Measurements from ENCODE around the gene YEATS2.
A peak's percentile ranks its signal among the peaks of the same experiment; 100 is the strongest.

YEATS2 gene

GRCh38 chr3:183826448-183827250 is 129.1 kb downstream of the YEATS2 start:
- no peaks in the 10 kb centered on the region for H3K27me3 ChIP-seq (ENCODE audit: control insufficient read depth in 5 of 5, insufficient read depth in 4 of 5, low read length in 5 of 5)

DNA sequence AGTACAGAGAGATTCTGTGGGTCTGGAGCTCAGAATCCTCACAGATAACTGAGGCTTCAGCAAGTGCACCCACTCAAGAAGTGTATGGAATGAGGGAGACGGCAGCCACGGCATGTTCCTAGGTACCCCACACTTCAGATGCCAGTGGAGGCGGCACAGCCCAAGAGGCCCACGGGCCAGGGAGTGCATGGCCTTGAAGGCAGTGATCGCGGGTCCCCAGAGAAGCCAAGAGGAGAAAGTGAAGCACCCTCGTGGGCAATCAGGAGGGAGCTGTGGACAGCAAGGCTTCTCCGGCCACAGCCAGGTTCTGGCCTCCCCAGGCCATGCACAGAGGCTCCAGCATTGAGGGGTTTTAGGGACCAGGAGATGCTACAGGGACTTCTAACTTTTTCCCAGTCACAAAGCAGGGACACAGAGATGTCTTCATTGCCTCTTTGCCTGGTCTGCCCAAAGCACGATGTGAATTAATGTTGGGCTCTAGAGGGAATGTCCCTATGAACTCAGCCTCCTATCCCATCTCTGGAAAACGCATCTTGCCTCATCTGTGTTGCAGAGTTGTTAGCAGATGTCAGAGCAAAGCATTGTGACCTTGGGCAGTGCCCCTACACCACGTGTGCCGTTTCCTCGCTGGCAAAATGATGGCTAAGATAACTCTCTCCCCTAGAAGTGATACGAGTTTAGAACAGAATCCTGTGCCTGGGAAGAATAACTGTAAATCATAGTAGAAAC is 130.4 kb downstream of the YEATS2 start:
- H3K36me3 ChIP-seq (ENCODE audit: control insufficient read depth in 5 of 5, insufficient read depth in 5 of 5, low read length in 5 of 5) = peaks cover 8 to 41% (median 36%) of the 10 kb centered on the region in 5 donors
- no peak overlapping the region for H3K4me3 ChIP-seq (ENCODE audit: low read depth in 1 of 5, low read length in 5 of 5)
- no peaks in the 10 kb centered on the region for H3K27me3 ChIP-seq (ENCODE audit: control insufficient read depth in 5 of 5, insufficient read depth in 4 of 5, low read length in 5 of 5)
- H3K27ac ChIP-seq (ENCODE audit: low read depth, low read length) = no peak overlapping the region
- peaks cover 0 to 19% (median 13%) of the 10 kb centered on the region in 5 donors for H3K4me1 ChIP-seq (ENCODE audit: control insufficient read depth in 5 of 5, insufficient read depth in 5 of 5, low read length in 5 of 5)
- no peak overlapping the region for H3K9ac ChIP-seq (ENCODE audit: low read length in 5 of 5)
- no peaks in the 10 kb centered on the region for H3K9me3 ChIP-seq (ENCODE audit: control insufficient read depth in 5 of 5, low read length in 5 of 5)

More at GRCh38 chr3:183826448-183827250, 129.1 kb downstream of the YEATS2 start:
- H3K4me3 ChIP-seq (ENCODE audit: low read depth in 1 of 5, low read length in 5 of 5) = no peak overlapping the region
- H3K9me3 ChIP-seq (ENCODE audit: control insufficient read depth in 5 of 5, low read length in 5 of 5) = no peaks in the 10 kb centered on the region
- H3K27ac ChIP-seq (ENCODE audit: low read depth, low read length) = no peak overlapping the region
- H3K9ac ChIP-seq (ENCODE audit: low read length in 5 of 5) = no peak overlapping the region
- H3K4me1 ChIP-seq (ENCODE audit: control insufficient read depth in 5 of 5, insufficient read depth in 5 of 5, low read length in 5 of 5) = peaks cover 0 to 19% (median 13%) of the 10 kb centered on the region in 5 donors
- H3K36me3 ChIP-seq (ENCODE audit: control insufficient read depth in 5 of 5, insufficient read depth in 5 of 5, low read length in 5 of 5) = peaks cover 7 to 35% (median 30%) of the 10 kb centered on the region in 5 donors

- Histone ChIP-seq H3K27ac (ENCODE audit: low read depth, low read length) (no peak overlapping the region), H3K9me3 (ENCODE audit: control insufficient read depth in 5 of 5, low read length in 5 of 5) (no peaks in the 10 kb centered on the region), H3K4me1 (ENCODE audit: control insufficient read depth in 5 of 5, insufficient read depth in 5 of 5, low read length in 5 of 5) (peaks cover 0 to 19% (median 13%) of the 10 kb centered on the region in 5 donors), H3K4me3 (ENCODE audit: low read depth in 1 of 5, low read length in 5 of 5) (no peak overlapping the region), H3K9ac (ENCODE audit: low read length in 5 of 5) (no peak overlapping the region), H3K27me3 (ENCODE audit: control insufficient read depth in 5 of 5, insufficient read depth in 4 of 5, low read length in 5 of 5) (no peaks in the 10 kb centered on the region), H3K36me3 (ENCODE audit: control insufficient read depth in 5 of 5, insufficient read depth in 5 of 5, low read length in 5 of 5) (peaks cover 8 to 46% (median 41%) of the 10 kb centered on the region in 5 donors)
These were observed 130.9 kb downstream of the YEATS2 start for GRCh38 chr3:183828538-183828870.

DNA sequence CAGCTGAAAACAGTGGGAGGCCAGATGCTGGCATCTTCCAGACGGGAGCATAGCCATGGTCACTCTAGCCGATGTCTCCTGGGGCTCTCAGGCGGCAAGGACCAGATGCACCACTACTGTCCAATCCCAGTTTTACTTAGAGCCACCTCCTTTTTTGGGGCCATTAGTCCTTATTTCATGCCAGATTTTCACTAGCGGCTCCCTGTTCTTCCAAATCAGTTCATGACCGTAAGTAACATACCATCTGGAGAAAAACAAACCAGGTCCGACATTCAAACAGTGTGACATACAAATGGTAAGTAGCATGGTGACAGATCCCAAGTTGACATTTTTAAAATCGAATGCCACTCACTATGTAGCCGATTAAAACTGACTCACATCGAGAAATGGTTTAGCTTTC is 131.9 kb downstream of the YEATS2 start:
- Histone ChIP-seq H3K36me3 (ENCODE audit: control insufficient read depth in 5 of 5, insufficient read depth in 5 of 5, low read length in 5 of 5) (peaks cover 8 to 56% (median 51%) of the 10 kb centered on the region in 5 donors), H3K4me3 (ENCODE audit: low read depth in 1 of 5, low read length in 5 of 5) (no peak overlapping the region), H3K9ac (ENCODE audit: low read length in 5 of 5) (no peak overlapping the region), H3K27me3 (ENCODE audit: control insufficient read depth in 5 of 5, insufficient read depth in 4 of 5, low read length in 5 of 5) (no peaks in the 10 kb centered on the region), H3K4me1 (ENCODE audit: control insufficient read depth in 5 of 5, insufficient read depth in 5 of 5, low read length in 5 of 5) (peaks cover 0 to 13% (median 11%) of the 10 kb centered on the region in 5 donors), H3K9me3 (ENCODE audit: control insufficient read depth in 5 of 5, low read length in 5 of 5) (no peaks in the 10 kb centered on the region), H3K27ac (ENCODE audit: low read depth, low read length) (no peak overlapping the region)

- Histone ChIP-seq H3K4me3 (ENCODE audit: low read depth in 1 of 5, low read length in 5 of 5) (no peak overlapping the region), H3K9ac (ENCODE audit: low read length in 5 of 5) (no peak overlapping the region), H3K9me3 (ENCODE audit: control insufficient read depth in 5 of 5, low read length in 5 of 5) (no peaks in the 10 kb centered on the region), H3K27ac (ENCODE audit: low read depth, low read length) (no peak overlapping the region), H3K4me1 (ENCODE audit: control insufficient read depth in 5 of 5, insufficient read depth in 5 of 5, low read length in 5 of 5) (peaks cover 0 to 6% (median 5%) of the 10 kb centered on the region in 5 donors), H3K36me3 (ENCODE audit: control insufficient read depth in 5 of 5, insufficient read depth in 5 of 5, low read length in 5 of 5) (peaks cover 8 to 57% (median 51%) of the 10 kb centered on the region in 5 donors), H3K27me3 (ENCODE audit: control insufficient read depth in 5 of 5, insufficient read depth in 4 of 5, low read length in 5 of 5) (no peaks in the 10 kb centered on the region)
These were observed 132.6 kb downstream of the YEATS2 start for GRCh38 chr3:183830187-183830586.

DNA sequence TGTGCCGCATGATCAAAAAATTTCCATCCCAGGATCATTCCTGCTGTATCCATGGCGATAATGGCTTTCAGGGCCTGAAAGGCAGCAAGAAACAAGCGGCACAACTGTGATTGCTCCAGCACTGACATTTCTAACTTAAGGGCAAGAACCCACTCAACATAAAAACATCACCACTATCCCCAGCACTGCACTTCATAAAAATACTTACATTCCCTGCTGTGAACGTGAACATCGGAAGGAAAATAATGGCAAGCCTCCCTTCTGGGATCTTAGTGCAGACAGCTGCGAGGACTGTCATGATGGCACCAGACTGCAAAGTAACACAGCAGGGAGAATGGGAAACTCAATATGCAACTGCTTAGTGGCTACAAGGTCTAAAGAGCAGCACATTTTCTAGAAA is 135.9 kb downstream of the YEATS2 start:
- Histone ChIP-seq H3K9me3 (ENCODE audit: control insufficient read depth in 5 of 5, low read length in 5 of 5) (no peaks in the 10 kb centered on the region), H3K27ac (ENCODE audit: low read depth, low read length) (no peak overlapping the region), H3K36me3 (ENCODE audit: control insufficient read depth in 5 of 5, insufficient read depth in 5 of 5, low read length in 5 of 5) (peaks cover 15 to 76% (median 53%) of the 10 kb centered on the region in 5 donors), H3K9ac (ENCODE audit: low read length in 5 of 5) (no peak overlapping the region), H3K4me3 (ENCODE audit: low read depth in 1 of 5, low read length in 5 of 5) (no peak overlapping the region), H3K4me1 (ENCODE audit: control insufficient read depth in 5 of 5, insufficient read depth in 5 of 5, low read length in 5 of 5) (no peaks in the 10 kb centered on the region), H3K27me3 (ENCODE audit: control insufficient read depth in 5 of 5, insufficient read depth in 4 of 5, low read length in 5 of 5) (no peaks in the 10 kb centered on the region)

- Histone ChIP-seq H3K4me3 (ENCODE audit: low read depth in 1 of 5, low read length in 5 of 5) (no peak overlapping the region), H3K27ac (ENCODE audit: low read depth, low read length) (no peak overlapping the region), H3K9me3 (ENCODE audit: control insufficient read depth in 5 of 5, low read length in 5 of 5) (no peaks in the 10 kb centered on the region), H3K36me3 (ENCODE audit: control insufficient read depth in 5 of 5, insufficient read depth in 5 of 5, low read length in 5 of 5) (peaks cover 31 to 88% (median 67%) of the 10 kb centered on the region in 5 donors), H3K4me1 (ENCODE audit: control insufficient read depth in 5 of 5, insufficient read depth in 5 of 5, low read length in 5 of 5) (no peaks in the 10 kb centered on the region), H3K9ac (ENCODE audit: low read length in 5 of 5) (no peak overlapping the region), H3K27me3 (ENCODE audit: control insufficient read depth in 5 of 5, insufficient read depth in 4 of 5, low read length in 5 of 5) (no peaks in the 10 kb centered on the region)
These were observed 139.8 kb downstream of the YEATS2 start for GRCh38 chr3:183837390-183837789.

DNA sequence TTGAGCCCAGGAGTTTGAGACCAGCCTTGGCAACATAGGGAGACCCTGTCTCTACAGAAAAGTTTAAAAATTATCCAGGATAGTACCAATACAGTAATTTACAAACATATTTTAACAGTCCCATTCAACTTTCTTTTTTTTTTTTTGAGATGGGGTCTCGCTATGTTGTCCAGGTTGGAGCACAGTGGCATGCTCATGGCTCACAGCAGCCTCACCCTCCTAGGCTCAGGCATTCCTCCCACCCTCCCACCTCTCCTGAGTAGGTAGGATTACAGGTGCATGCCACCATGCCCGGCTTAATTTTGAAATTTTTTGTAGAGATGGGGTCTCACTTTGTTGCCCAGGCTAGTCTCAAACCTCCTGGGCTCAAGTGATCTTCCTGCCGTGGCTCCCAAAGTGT is 140.3 kb downstream of the YEATS2 start:
- Histone ChIP-seq H3K4me1 (ENCODE audit: control insufficient read depth in 5 of 5, insufficient read depth in 5 of 5, low read length in 5 of 5) (no peaks in the 10 kb centered on the region), H3K9ac (ENCODE audit: low read length in 5 of 5) (no peak overlapping the region), H3K36me3 (ENCODE audit: control insufficient read depth in 5 of 5, insufficient read depth in 5 of 5, low read length in 5 of 5) (peaks cover 31 to 86% (median 63%) of the 10 kb centered on the region in 5 donors), H3K9me3 (ENCODE audit: control insufficient read depth in 5 of 5, low read length in 5 of 5) (no peaks in the 10 kb centered on the region), H3K27me3 (ENCODE audit: control insufficient read depth in 5 of 5, insufficient read depth in 4 of 5, low read length in 5 of 5) (no peaks in the 10 kb centered on the region), H3K4me3 (ENCODE audit: low read depth in 1 of 5, low read length in 5 of 5) (no peak overlapping the region), H3K27ac (ENCODE audit: low read depth, low read length) (no peak overlapping the region)

- H3K27me3 ChIP-seq (ENCODE audit: control insufficient read depth in 5 of 5, insufficient read depth in 4 of 5, low read length in 5 of 5) = no peaks in the 10 kb centered on the region
- no peak overlapping the region for H3K4me3 ChIP-seq (ENCODE audit: low read depth in 1 of 5, low read length in 5 of 5)
- H3K36me3 ChIP-seq (ENCODE audit: control insufficient read depth in 5 of 5, insufficient read depth in 5 of 5, low read length in 5 of 5) = peaks cover 40 to 85% (median 56%) of the 10 kb centered on the region in 5 donors
- H3K9ac ChIP-seq (ENCODE audit: low read length in 5 of 5) = no peak overlapping the region
- H3K4me1 ChIP-seq (ENCODE audit: control insufficient read depth in 5 of 5, insufficient read depth in 5 of 5, low read length in 5 of 5) = no peaks in the 10 kb centered on the region
- H3K9me3 ChIP-seq (ENCODE audit: control insufficient read depth in 5 of 5, low read length in 5 of 5) = no peaks in the 10 kb centered on the region
- no peak overlapping the region for H3K27ac ChIP-seq (ENCODE audit: low read depth, low read length)
These were observed 142.2 kb downstream of the YEATS2 start for GRCh38 chr3:183839751-183840150.

DNA sequence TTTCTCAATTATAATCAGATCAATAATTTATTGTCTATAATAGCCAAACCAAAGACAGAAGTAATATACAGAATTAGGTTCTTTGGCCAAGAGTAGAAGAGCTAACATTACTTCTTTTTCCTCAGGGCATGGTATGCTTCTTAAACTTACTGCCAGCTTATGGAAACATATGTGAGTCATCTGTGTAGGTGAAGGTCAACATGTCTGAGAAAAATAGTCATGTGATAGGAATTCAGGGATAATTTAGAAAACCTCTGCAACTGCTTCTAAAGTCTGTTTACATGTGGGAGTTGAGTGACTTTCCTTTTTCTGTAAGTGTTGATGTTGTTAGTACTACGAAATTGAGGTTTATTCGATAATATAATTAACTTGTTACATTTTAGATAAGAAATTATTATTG is 147.0 kb downstream of the YEATS2 start:
- no peaks in the 10 kb centered on the region for H3K4me1 ChIP-seq (ENCODE audit: control insufficient read depth in 5 of 5, insufficient read depth in 5 of 5, low read length in 5 of 5)
- peak overlapping the region in 1 of 5 donors; percentile 20 for H3K9ac ChIP-seq (ENCODE audit: low read length in 5 of 5)
- no peak overlapping the region for H3K27ac ChIP-seq (ENCODE audit: low read depth, low read length)
- no peak overlapping the region for H3K4me3 ChIP-seq (ENCODE audit: low read depth in 1 of 5, low read length in 5 of 5)
- peaks cover 43 to 79% (median 52%) of the 10 kb centered on the region in 5 donors for H3K36me3 ChIP-seq (ENCODE audit: control insufficient read depth in 5 of 5, insufficient read depth in 5 of 5, low read length in 5 of 5)
- H3K27me3 ChIP-seq (ENCODE audit: control insufficient read depth in 5 of 5, insufficient read depth in 4 of 5, low read length in 5 of 5) = no peaks in the 10 kb centered on the region
- no peaks in the 10 kb centered on the region for H3K9me3 ChIP-seq (ENCODE audit: control insufficient read depth in 5 of 5, low read length in 5 of 5)
